Measurements from ENCODE around the gene IL17REL. TPM values are rescaled to one million over a fixed set of nuclear protein-coding genes. Genes with fewer than 3 reads are reported as not detected.

IL17REL gene
- total and polyA plus RNA-seq, 2 of the 13 experiments (the other 11 are each of a cell fraction or from before 2014, with no cell fraction given), result not detected

DNA sequence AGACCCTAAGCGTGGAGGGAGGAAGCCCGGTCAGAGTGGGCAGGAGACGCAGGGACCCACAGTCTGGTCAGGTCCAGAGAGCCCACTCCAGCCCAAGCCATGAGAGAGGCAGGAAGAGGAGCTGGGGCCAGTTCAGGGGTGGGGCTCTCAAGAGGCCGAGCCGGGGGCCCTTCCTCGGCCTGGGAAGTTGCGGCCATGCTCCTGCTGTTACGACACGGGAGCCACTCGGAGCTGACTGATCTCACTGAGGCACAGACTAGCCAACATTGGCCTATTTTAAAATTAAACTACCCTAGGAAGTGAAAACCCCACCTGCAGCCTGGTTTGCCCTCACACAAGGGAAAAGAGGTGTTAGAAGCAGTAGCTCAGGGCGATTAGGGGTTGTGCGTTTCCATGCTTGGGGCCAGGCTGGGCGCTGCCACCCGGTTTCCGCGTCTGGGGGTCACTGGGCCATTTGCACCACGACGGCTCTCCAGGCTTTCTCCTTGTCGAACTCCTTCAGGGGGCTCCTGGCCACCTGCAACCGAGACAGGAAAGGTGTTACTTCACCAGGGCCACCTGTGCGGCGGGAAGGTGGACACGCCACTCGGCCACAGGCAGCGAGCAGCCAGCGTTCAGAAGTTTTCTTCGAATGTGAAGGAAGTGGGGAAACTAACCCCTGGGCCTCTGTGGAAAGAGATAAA is 48.7 kb upstream of the IL17REL start:
- FAIRE-seq, result no peak
- Histone ChIP-seq H3K36me3 (replicated peaks in 1 of 2; ENCODE audit: control insufficient read depth in 1 of 2, insufficient read depth in 2 of 2, low read length in 2 of 2) (no peaks in the 10 kb centered on the region), H3K4me1 (ENCODE audit: insufficient read depth, low read length) (no peaks in the 10 kb centered on the region), H3K79me2 (ENCODE audit: insufficient read depth, low read length) (no peaks in the 10 kb centered on the region), H2AFZ (ENCODE audit: low read length) (no peak overlapping the region), H3K4me2 (ENCODE audit: low read depth, low read length) (no peak overlapping the region), H3K27ac (ENCODE audit: extremely low read length, insufficient read depth, low read length) (no peak overlapping the region), H4K20me1 (ENCODE audit: insufficient read depth, low read length) (no peaks in the 10 kb centered on the region), H3K9me3 (ENCODE audit: low read length) (no peaks in the 10 kb centered on the region), H3K9ac (ENCODE audit: insufficient read depth, low read depth, low read length) (no peak overlapping the region), H3K4me3 (replicated peaks in 1 of 3; ENCODE audit: insufficient read depth in 1 of 3, low read depth in 2 of 3, low read length in 3 of 3) (no peak overlapping the region), H3K27me3 (ENCODE audit: control insufficient read depth in 1 of 2, insufficient read depth in 2 of 2, low read length in 2 of 2) (peaks cover 4 to 37% of the 10 kb centered on the region in 2 experiments)
- ChIA-PET CTCF (ENCODE audit: low intra/inter-chr PET ratio, low total read pairs) (no interaction called here), POLR2A (no interaction called here)
- in situ Hi-C loops (cut with HindIII; ENCODE audit: extremely low pct_ligation_motif_present, low pct_unique_long_range_greater_than_20kb) (no loop called here), intact Hi-C loops (cut with micrococcal nuclease; ENCODE audit: unreplicated experiment) (no loop called here)
- BruUV-seq (replicated peaks), result no TSS peak
- WGBS (ENCODE audit: low lambda C conversion rate), result 48% methylated on average over 23 of the region's 27 CpGs
- TF ChIP-seq HNRNPLL (IDR thresholded peaks at IDR 0.05; ENCODE audit: low read depth, low read length, poor library complexity, severe bottlenecking) (peak; percentile 22), ZNF232 (CRISPR knock-in tag; IDR thresholded peaks at IDR 0.05; ENCODE audit: borderline replicate concordance) (no peak)
- ATAC-seq, result no peak; the same call in 2 of the 3 replicates
- no peak for DNase-seq (ENCODE audit: low spot score)

DNA sequence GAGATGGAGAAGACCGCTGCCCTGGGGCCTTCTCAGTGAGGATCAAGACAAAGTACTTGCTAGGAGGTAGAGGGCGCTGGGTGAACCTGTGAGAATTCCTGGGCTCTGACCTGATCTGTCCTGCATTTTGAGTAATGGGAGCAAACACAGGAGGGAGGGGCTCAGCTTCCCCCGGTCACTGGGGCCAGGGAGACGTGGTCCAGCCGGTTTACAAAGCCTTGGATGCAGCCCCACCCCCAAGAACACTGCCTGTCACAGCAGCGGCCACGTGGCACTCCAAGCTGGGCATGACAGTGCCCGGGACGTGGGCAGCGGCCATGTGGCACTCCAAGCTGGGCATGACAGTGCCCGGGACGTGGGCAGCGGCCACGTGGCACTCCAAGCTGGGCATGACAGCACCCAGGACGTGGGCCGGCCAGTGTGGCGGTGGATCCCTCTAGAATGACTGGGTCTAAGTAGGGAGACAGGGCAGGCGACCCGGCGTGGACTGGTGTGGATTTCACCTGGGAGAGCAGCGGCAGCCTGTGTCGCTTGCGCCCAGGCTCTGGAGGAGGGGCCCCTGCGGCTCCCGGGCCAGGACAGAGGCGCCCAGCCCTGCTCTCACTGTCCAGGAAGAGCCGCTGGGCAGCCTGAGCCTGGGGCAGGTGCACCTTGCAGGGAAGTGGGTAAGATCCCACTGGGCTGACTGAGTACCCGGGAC is 48.0 kb upstream of the IL17REL start:
- FAIRE-seq (no peak), ATAC-seq (peak; percentile 40; the same call in 2 of the 3 replicates), DNase-seq (ENCODE audit: low spot score) (no peak)
- WGBS (ENCODE audit: low lambda C conversion rate), result 60% methylated on average over 3 of the region's 28 CpGs
- no peak overlapping the region for H2AFZ ChIP-seq (ENCODE audit: low read length)
- no peak overlapping the region for H3K4me3 ChIP-seq (replicated peaks in 1 of 3; ENCODE audit: insufficient read depth in 1 of 3, low read depth in 2 of 3, low read length in 3 of 3)
- H3K9me3 ChIP-seq (ENCODE audit: low read length), result no peaks in the 10 kb centered on the region
- no peaks in the 10 kb centered on the region for H3K36me3 ChIP-seq (replicated peaks in 1 of 2; ENCODE audit: control insufficient read depth in 1 of 2, insufficient read depth in 2 of 2, low read length in 2 of 2)
- no TSS peak for BruUV-seq (replicated peaks)
- peaks cover 4 to 37% of the 10 kb centered on the region in 2 experiments for H3K27me3 ChIP-seq (ENCODE audit: control insufficient read depth in 1 of 2, insufficient read depth in 2 of 2, low read length in 2 of 2)
- intact Hi-C loops (cut with micrococcal nuclease; ENCODE audit: unreplicated experiment), result no loop called here
- no peaks in the 10 kb centered on the region for H3K4me1 ChIP-seq (ENCODE audit: insufficient read depth, low read length)
- H3K27ac ChIP-seq (ENCODE audit: extremely low read length, insufficient read depth, low read length), result no peak overlapping the region
- CTCF ChIA-PET (ENCODE audit: low intra/inter-chr PET ratio, low total read pairs), result no interaction called here
- H3K79me2 ChIP-seq (ENCODE audit: insufficient read depth, low read length), result no peaks in the 10 kb centered on the region
- in situ Hi-C loops (cut with HindIII; ENCODE audit: extremely low pct_ligation_motif_present, low pct_unique_long_range_greater_than_20kb), result no loop called here
- H3K9ac ChIP-seq (ENCODE audit: insufficient read depth, low read depth, low read length), result no peak overlapping the region
- H4K20me1 ChIP-seq (ENCODE audit: insufficient read depth, low read length), result no peaks in the 10 kb centered on the region
- POLR2A ChIA-PET, result no interaction called here
- H3K4me2 ChIP-seq (ENCODE audit: low read depth, low read length), result no peak overlapping the region
- TF ChIP-seq MZF1 (CRISPR knock-in tag; IDR thresholded peaks at IDR 0.05; ENCODE audit: borderline replicate concordance) (no peak), IRF2 (CRISPR knock-in tag; IDR thresholded peaks at IDR 0.05) (no peak), ZNF160 (CRISPR knock-in tag; IDR thresholded peaks at IDR 0.05) (no peak), ZHX1 (CRISPR knock-in tag; IDR thresholded peaks at IDR 0.05; ENCODE audit: low read depth) (no peak), ZNF484 (CRISPR knock-in tag; IDR thresholded peaks at IDR 0.05; ENCODE audit: borderline replicate concordance, low read depth) (no peak), CSRNP2 (CRISPR knock-in tag; conservative IDR thresholded peaks at IDR 0.05; ENCODE audit: low read depth) (no peak), HOXA5 (CRISPR knock-in tag; IDR thresholded peaks at IDR 0.05) (no peak)
- TF ChIP-seq, protein P1, sequence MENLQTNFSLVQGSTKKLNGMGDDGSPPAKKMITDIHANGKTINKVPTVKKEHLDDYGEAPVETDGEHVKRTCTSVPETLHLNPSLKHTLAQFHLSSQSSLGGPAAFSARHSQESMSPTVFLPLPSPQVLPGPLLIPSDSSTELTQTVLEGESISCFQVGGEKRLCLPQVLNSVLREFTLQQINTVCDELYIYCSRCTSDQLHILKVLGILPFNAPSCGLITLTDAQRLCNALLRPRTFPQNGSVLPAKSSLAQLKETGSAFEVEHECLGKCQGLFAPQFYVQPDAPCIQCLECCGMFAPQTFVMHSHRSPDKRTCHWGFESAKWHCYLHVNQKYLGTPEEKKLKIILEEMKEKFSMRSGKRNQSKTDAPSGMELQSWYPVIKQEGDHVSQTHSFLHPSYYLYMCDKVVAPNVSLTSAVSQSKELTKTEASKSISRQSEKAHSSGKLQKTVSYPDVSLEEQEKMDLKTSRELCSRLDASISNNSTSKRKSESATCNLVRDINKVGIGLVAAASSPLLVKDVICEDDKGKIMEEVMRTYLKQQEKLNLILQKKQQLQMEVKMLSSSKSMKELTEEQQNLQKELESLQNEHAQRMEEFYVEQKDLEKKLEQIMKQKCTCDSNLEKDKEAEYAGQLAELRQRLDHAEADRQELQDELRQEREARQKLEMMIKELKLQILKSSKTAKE (CRISPR knock-in tag; IDR thresholded peaks at IDR 0.05; ENCODE audit: borderline replicate concordance), result no peak

Data from HepG2 (cell line).